Measurements from ENCODE around the gene LRTM1. TPM values are rescaled to one million over a fixed set of nuclear protein-coding genes. Genes with fewer than 3 reads are reported as not detected.

LRTM1 gene
- total RNA-seq, 1 donor from 2014 or later, result not detected

DNA sequence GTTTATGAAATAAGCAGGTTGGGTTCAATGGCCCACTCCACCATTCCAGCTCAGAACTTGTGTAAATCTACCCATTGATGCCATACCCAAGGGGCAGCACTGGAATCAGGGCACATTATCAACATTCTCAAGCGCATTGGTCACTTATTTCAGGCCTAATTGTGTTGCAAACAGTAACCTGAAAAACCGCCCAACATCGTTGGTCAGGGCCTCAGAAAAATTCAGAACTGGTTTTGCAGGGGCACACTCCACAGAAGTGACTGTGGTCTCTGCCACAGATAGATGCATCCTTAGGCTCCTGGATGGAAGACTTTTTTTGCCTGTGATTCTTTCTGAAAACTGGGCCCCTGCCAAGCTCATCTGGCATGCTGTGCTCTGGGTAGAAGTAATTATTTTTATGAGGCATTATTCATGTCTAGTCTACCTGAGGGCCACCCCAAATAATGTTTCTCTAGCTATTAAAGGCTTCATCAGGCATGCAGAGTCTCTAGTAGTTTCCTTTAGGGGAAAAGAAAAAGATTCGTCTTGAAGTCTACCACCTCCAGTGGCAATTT is 21.7 kb upstream of the LRTM1 start:
- H3K4me3 Mint-ChIP-seq (ENCODE audit: unreplicated experiment), result no peak overlapping the region
- H3K27ac Mint-ChIP-seq (ENCODE audit: unreplicated experiment), result no peak overlapping the region
- DNase-seq (ENCODE audit: low spot score), result no peak
- H3K27me3 Mint-ChIP-seq (ENCODE audit: low read depth), result no peaks in the 10 kb centered on the region
- no peak for TF ChIP-seq CTCF (IDR thresholded peaks at IDR 0.05)
- no peaks in the 10 kb centered on the region for H3K36me3 Mint-ChIP-seq (ENCODE audit: low read depth)
- peaks cover 35% of the 10 kb centered on the region for H3K4me1 Mint-ChIP-seq (ENCODE audit: low read depth)
- no peaks in the 10 kb centered on the region for H3K9me3 Mint-ChIP-seq (ENCODE audit: low read depth)

GRCh38 chr3:54941690-54942362 is 14.0 kb upstream of the LRTM1 start:
- Mint-ChIP-seq H3K9me3 (ENCODE audit: low read depth) (no peaks in the 10 kb centered on the region), H3K4me1 (ENCODE audit: low read depth) (peaks cover 10% of the 10 kb centered on the region), H3K36me3 (ENCODE audit: low read depth) (no peaks in the 10 kb centered on the region), H3K27me3 (ENCODE audit: low read depth) (no peaks in the 10 kb centered on the region), H3K27ac (ENCODE audit: unreplicated experiment) (no peak overlapping the region), H3K4me3 (ENCODE audit: unreplicated experiment) (no peak overlapping the region)
- TF ChIP-seq CTCF (IDR thresholded peaks at IDR 0.05), result no peak
- no peak for DNase-seq (ENCODE audit: low spot score)

GRCh38 chr3:54940971-54941370 is 13.1 kb upstream of the LRTM1 start:
- H3K36me3 Mint-ChIP-seq (ENCODE audit: low read depth), result no peaks in the 10 kb centered on the region
- peaks cover 10% of the 10 kb centered on the region for H3K4me1 Mint-ChIP-seq (ENCODE audit: low read depth)
- no peaks in the 10 kb centered on the region for H3K9me3 Mint-ChIP-seq (ENCODE audit: low read depth)

GRCh38 chr3:54939557-54940300 is 11.9 kb upstream of the LRTM1 start:
- peaks cover 10% of the 10 kb centered on the region for H3K4me1 Mint-ChIP-seq (ENCODE audit: low read depth)
- no peak for DNase-seq (ENCODE audit: low spot score)
- no peaks in the 10 kb centered on the region for H3K36me3 Mint-ChIP-seq (ENCODE audit: low read depth)
- no peak overlapping the region for H3K4me3 Mint-ChIP-seq (ENCODE audit: unreplicated experiment)
- no peaks in the 10 kb centered on the region for H3K27me3 Mint-ChIP-seq (ENCODE audit: low read depth)
- H3K27ac Mint-ChIP-seq (ENCODE audit: unreplicated experiment), result no peak overlapping the region
- no peak for TF ChIP-seq CTCF (IDR thresholded peaks at IDR 0.05)
- H3K9me3 Mint-ChIP-seq (ENCODE audit: low read depth), result no peaks in the 10 kb centered on the region

More at GRCh38 chr3:54940971-54941370, 13.1 kb upstream of the LRTM1 start:
- TF ChIP-seq CTCF (IDR thresholded peaks at IDR 0.05), result no peak
- Mint-ChIP-seq H3K27ac (ENCODE audit: unreplicated experiment) (no peak overlapping the region), H3K4me3 (ENCODE audit: unreplicated experiment) (no peak overlapping the region), H3K27me3 (ENCODE audit: low read depth) (no peaks in the 10 kb centered on the region)
- no peak for DNase-seq (ENCODE audit: low spot score)

GRCh38 chr3:54936561-54936960 is 8.7 kb upstream of the LRTM1 start:
- no peak for DNase-seq (ENCODE audit: low spot score)
- H3K9me3 Mint-ChIP-seq (ENCODE audit: low read depth), result peaks cover 3% of the 10 kb centered on the region
- no peaks in the 10 kb centered on the region for H3K36me3 Mint-ChIP-seq (ENCODE audit: low read depth)
- H3K4me3 Mint-ChIP-seq (ENCODE audit: unreplicated experiment), result no peak overlapping the region
- no peak overlapping the region for H3K27ac Mint-ChIP-seq (ENCODE audit: unreplicated experiment)
- TF ChIP-seq CTCF (IDR thresholded peaks at IDR 0.05), result no peak
- no peaks in the 10 kb centered on the region for H3K27me3 Mint-ChIP-seq (ENCODE audit: low read depth)
- H3K4me1 Mint-ChIP-seq (ENCODE audit: low read depth), result peaks cover 10% of the 10 kb centered on the region

Data from chondrocyte (in vitro differentiated cells).